Gastroesophageal sphincter (tissue), 4 donors: ENCODE results near the gene AMDHD2. TPM values are rescaled to one million over a fixed set of nuclear protein-coding genes. Genes with fewer than 3 reads are reported as not detected.
"Not testable (repeated sequence)": the region's sequence is repeated elsewhere in the genome, so short reads cannot be mapped to it uniquely, and the experiment has no call there.

Experiments
- ATAC-seq: fragments of 150-250 bp; one replicate; pipeline ENCODE4 v1.9.1; 2016; ENCODE audit warnings: mild to moderate bottlenecking, moderate library complexity
- H3K27ac ChIP-seq, 4 donors: fragments of 200-600 bp; sonication (generic) in 3 of 4; 1 replicate in 3 of 4; 2 replicates in 1 of 4; pipeline ENCODE4 v1.5.1; 2016 to 2019
- H3K27me3 ChIP-seq: fragments of 200-600 bp; sonication (generic); one replicate; pipeline ENCODE4 v1.5.1; 2019
- H3K36me3 ChIP-seq, 2 donors: fragments of 200-600 bp; sonication (generic); one replicate each; pipeline ENCODE4 v1.5.1; 2019; ENCODE audit warnings: control low read depth in 1 of 2
- H3K4me1 ChIP-seq, 3 donors: fragments of 200-600 bp; sonication (generic); 1 replicate in 2 of 3; 2 replicates in 1 of 3; pipeline ENCODE4 v1.5.1; 2016 to 2019; ENCODE audit warnings: control low read depth in 2 of 3
- H3K4me3 ChIP-seq, 2 donors: fragments of 200-600 bp; sonication (generic); one replicate each; pipeline ENCODE4 v1.5.1; 2019; ENCODE audit warnings: mild to moderate bottlenecking in 1 of 2, moderate library complexity in 1 of 2
- H3K9me3 ChIP-seq, 3 donors: fragments of 200-600 bp; sonication (generic); one replicate each; pipeline ENCODE4 v1.5.1; 2017 to 2019; ENCODE audit warnings: control low read depth in 2 of 3
- EP300 ChIP-seq: sonication (generic); formaldehyde crosslinking; IDR thresholded peaks from one replicate; pipeline ENCODE4 v1.6.1; 2017; ENCODE audit warnings: antibody characterized with exemption, mild to moderate bottlenecking
- POLR2A ChIP-seq, 2 donors: fragments of 450-650 bp; IDR thresholded peaks; one replicate each; pipeline ENCODE4 v1.6.1; 2017; ENCODE audit warnings: antibody characterized with exemption in 2 of 2, mild to moderate bottlenecking in 2 of 2, moderate library complexity in 1 of 2
- POLR2AphosphoS5 ChIP-seq: sonication (generic); formaldehyde crosslinking; IDR thresholded peaks from one replicate; pipeline ENCODE4 v1.6.1; 2017; ENCODE audit warnings: antibody characterized with exemption
- WGBS, 2 donors: methylation state at CpG; one replicate each; pipeline ENCODE4 v1.1.5; 2018; ENCODE audit warnings: low coverage in 1 of 2; 5-methylcytosine and 5-hydroxymethylcytosine counted together
- total RNA-seq, 4 donors: library from RNA; depleted of rRNA; stranded (reverse); fragments of >200 nt; gene quantifications; one replicate each; pipeline ENCODE4 v1.1.0, GENCODE V29; 2016
- TF ChIP-seq, protein P1 (sequence below), 4 experiments: fragments of 200-600 bp in 2 of 4; fragments of 450-650 bp in 2 of 4; sonication (generic) in 1 of 4; IDR thresholded peaks; one replicate each; pipeline ENCODE4 v1.5.1; 2017 to 2019; ENCODE audit warnings: antibody characterized with exemption in 4 of 4, mild to moderate bottlenecking in 2 of 4, moderate library complexity in 2 of 4

The AMDHD2 gene
- total RNA-seq, 4 donors from 2014 or later = 14.0 to 29.1 (median 23.4) TPM

DNA sequence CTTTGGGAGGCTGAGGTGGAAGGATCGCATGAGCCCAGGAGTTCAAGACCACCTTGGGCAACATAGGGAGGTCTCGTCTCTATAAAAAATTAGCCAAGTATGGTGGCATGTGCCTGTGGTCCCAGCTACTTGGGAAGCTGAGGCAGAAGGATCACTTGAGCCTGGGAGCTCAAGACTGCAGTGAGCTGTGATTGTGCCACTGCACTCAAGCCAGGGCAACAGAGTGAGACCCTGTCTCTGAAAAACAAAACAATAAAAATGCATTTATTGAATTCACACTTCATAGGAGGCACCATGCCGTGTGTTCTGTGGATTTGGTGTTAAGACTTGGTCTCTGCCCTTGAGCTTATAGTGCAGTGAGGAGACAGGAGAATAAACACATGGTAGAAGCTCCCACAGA, 42.8 kb upstream of the AMDHD2 start:
- Histone ChIP-seq H3K27me3 (peaks cover 14% of the 10 kb centered on the region), H3K36me3 (no peaks in the 10 kb centered on the region), H3K4me1 (peaks cover 0 to 44% (median 21%) of the 10 kb centered on the region in 3 donors), H3K27ac (no peak overlapping the region), H3K9me3 (no peaks in the 10 kb centered on the region), H3K4me3 (no peak overlapping the region)
- no peak for TF ChIP-seq EP300
- TF ChIP-seq POLR2AphosphoS5 = no peak
- TF ChIP-seq, protein P1, sequence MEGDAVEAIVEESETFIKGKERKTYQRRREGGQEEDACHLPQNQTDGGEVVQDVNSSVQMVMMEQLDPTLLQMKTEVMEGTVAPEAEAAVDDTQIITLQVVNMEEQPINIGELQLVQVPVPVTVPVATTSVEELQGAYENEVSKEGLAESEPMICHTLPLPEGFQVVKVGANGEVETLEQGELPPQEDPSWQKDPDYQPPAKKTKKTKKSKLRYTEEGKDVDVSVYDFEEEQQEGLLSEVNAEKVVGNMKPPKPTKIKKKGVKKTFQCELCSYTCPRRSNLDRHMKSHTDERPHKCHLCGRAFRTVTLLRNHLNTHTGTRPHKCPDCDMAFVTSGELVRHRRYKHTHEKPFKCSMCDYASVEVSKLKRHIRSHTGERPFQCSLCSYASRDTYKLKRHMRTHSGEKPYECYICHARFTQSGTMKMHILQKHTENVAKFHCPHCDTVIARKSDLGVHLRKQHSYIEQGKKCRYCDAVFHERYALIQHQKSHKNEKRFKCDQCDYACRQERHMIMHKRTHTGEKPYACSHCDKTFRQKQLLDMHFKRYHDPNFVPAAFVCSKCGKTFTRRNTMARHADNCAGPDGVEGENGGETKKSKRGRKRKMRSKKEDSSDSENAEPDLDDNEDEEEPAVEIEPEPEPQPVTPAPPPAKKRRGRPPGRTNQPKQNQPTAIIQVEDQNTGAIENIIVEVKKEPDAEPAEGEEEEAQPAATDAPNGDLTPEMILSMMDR (IDR thresholded peaks at IDR 0.05) = no peak
- TF ChIP-seq POLR2A (IDR thresholded peaks at IDR 0.05) = no peak
- 87 to 95% methylated on average over 3 of the region's 3 CpGs for WGBS, 2 donors
- no peak for ATAC-seq

DNA sequence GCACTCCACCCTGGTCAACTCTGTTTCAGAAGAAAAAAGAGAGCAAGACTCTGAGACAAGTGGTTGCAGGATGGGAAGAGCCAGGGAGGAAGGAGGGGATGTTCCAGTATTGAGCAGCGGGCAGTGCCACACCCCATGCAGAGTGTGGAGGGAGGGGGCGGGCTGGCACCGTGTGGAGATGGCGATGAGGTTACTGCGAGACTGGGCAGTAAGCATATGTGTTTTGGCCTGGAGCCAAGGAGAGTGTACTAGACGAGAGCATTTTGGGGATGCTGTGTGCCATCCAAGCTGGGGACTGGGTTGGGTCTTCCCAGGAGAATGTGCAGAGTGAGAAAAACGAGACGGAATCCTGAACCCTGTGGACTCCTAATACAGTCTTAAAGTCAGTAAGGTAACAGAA, 41.9 kb upstream of the AMDHD2 start:
- ATAC-seq = no peak
- no peaks in the 10 kb centered on the region for H3K9me3 ChIP-seq
- H3K4me1 ChIP-seq = peaks cover 0 to 45% (median 26%) of the 10 kb centered on the region in 3 donors
- WGBS, 2 donors = 68 to 75% methylated on average over 4 to 8 of the region's 8 CpGs
- no peaks in the 10 kb centered on the region for H3K36me3 ChIP-seq
- TF ChIP-seq POLR2A (IDR thresholded peaks at IDR 0.05) = no peak
- no peak for TF ChIP-seq EP300
- no peak for TF ChIP-seq POLR2AphosphoS5
- TF ChIP-seq, protein P1 (IDR thresholded peaks at IDR 0.05) = no peak
- H3K27me3 ChIP-seq = peaks cover 5% of the 10 kb centered on the region
- no peak overlapping the region for H3K27ac ChIP-seq
- H3K4me3 ChIP-seq = no peak overlapping the region

DNA sequence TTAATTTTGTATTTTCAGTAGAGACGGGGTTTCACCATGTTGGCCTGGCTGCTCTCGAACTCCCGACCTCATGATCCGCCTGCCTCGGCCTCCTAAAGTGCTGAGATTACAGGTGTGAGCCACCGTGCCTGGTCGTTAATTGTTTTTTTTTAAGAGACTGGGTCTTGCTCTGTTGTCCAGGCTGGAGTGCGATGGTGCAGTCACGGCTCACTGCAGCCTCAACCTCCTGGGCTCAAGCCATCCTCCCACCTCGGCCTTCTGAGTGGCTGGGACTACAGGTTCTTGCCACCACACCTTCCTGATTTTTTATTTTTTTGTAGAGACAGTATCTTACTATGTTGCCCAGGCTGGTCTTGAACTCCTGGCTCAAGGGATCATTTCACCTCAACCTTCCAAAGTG, 40.2 kb upstream of the AMDHD2 start:
- WGBS, 2 donors = 90% methylated on average over 8 of the region's 10 CpGs; no CpG with 5 or more reads in 1 of the 2 donors
- H3K4me3 ChIP-seq, H3K27ac ChIP-seq, ATAC-seq, H3K27me3 ChIP-seq, H3K9me3 ChIP-seq, H3K36me3 ChIP-seq: not testable (repeated sequence)
- peaks cover 0 to 48% (median 21%) of the 10 kb centered on the region in 3 donors for H3K4me1 ChIP-seq

DNA sequence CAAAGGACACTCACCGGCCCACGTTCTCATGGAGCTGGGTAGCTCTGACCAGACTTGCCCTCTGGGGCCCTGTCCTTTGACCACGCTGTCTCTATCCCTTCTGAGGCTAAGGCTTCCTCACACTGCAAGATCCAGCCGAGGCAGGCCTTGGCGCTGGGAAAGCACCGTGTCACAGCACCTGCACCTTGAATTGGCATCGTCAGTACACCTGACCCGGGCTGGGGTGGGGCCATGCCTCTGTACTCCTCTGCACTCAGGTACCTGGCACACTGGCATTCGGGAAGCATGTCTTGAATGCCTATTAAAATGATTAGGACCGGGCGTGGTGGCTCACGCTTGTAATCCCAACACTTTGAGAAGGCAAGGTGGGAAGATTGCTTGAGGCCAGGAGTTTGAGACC, 39.2 kb upstream of the AMDHD2 start:
- H3K9me3 ChIP-seq = no peaks in the 10 kb centered on the region
- TF ChIP-seq POLR2AphosphoS5 (no peak), EP300 (no peak), POLR2A (IDR thresholded peaks at IDR 0.05) (no peak)
- TF ChIP-seq, protein P1 (IDR thresholded peaks at IDR 0.05) = no peak
- no peak for ATAC-seq
- 82 to 83% methylated on average over 3 to 6 of the region's 12 CpGs for WGBS, 2 donors
- no peak overlapping the region for H3K27ac ChIP-seq
- H3K36me3 ChIP-seq = peaks cover 0 to 4% of the 10 kb centered on the region in 2 donors
- H3K27me3 ChIP-seq = no peaks in the 10 kb centered on the region
- H3K4me1 ChIP-seq = peaks cover 0 to 42% (median 15%) of the 10 kb centered on the region in 3 donors
- no peak overlapping the region for H3K4me3 ChIP-seq

DNA sequence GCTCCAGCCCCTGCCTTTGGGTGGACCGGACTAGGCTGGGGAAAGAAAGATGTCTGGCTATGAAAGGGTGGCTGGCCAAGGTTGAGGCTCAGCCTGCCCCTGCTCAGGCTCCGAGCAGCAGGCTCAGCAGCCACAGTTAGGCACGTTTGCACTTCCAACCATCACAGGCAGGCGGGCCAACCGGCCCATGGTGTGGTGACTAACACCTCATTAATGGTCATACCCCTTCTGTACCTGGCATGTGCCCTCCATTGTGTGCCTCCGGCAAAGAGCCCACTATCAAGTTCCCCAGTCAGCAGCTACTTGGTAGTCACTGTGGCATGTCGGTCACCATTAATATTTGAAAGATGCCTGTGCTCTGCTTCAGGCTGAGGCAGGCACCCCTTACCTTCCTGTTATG, 38.5 kb upstream of the AMDHD2 start:
- TF ChIP-seq POLR2AphosphoS5 (no peak), EP300 (no peak), POLR2A (IDR thresholded peaks at IDR 0.05) (no peak)
- TF ChIP-seq, protein P1 (IDR thresholded peaks at IDR 0.05) = no peak
- Histone ChIP-seq H3K4me3 (no peak overlapping the region), H3K4me1 (peaks cover 0 to 42% (median 10%) of the 10 kb centered on the region in 3 donors), H3K36me3 (peaks cover 0 to 8% of the 10 kb centered on the region in 2 donors), H3K9me3 (no peaks in the 10 kb centered on the region), H3K27ac (peak overlapping the region in 2 of 4 donors; percentile 84 to 85), H3K27me3 (no peaks in the 10 kb centered on the region)
- no peak for ATAC-seq
- WGBS, 2 donors = 90% methylated on average over 2 of the region's 7 CpGs; no CpG with 5 or more reads in 1 of the 2 donors
